ENCODE results near the gene DDX1.

The DDX1 gene

GRCh38 chr2:15601681-15602080 is 10.0 kb downstream of the DDX1 start:
- Histone ChIP-seq H3K9ac (ENCODE audit: low read depth, low read length, poor library complexity, severe bottlenecking) (no peak overlapping the region), H3K4me1 (ENCODE audit: insufficient read depth, low read length, poor library complexity, severe bottlenecking) (peaks cover 27% of the 10 kb centered on the region), H3K27me3 (ENCODE audit: insufficient read depth, low read length, poor library complexity, severe bottlenecking) (no peaks in the 10 kb centered on the region), H3F3A (ENCODE audit: low read depth) (no peaks in the 10 kb centered on the region; the same call in 1 of the 2 replicates), H4K20me1 (ENCODE audit: insufficient read depth, low read length, poor library complexity, severe bottlenecking) (peaks cover 8% of the 10 kb centered on the region), H3K9me3 (ENCODE audit: insufficient read depth, low read depth, low read length) (no peaks in the 10 kb centered on the region), H3K9me2 (replicated peaks; ENCODE audit: low read depth, low read length) (no peaks in the 10 kb centered on the region), H3K36me3 (ENCODE audit: insufficient read depth, low read length) (peaks cover 91% of the 10 kb centered on the region), H2AFZ (ENCODE audit: low read length) (no peak overlapping the region), H3K4me3 (ENCODE audit: low read length, poor library complexity, severe bottlenecking) (no peak overlapping the region), H3K4me2 (ENCODE audit: low read depth, low read length, poor library complexity, severe bottlenecking) (no peak overlapping the region), H3K79me2 (ENCODE audit: insufficient read depth, low read length) (no peaks in the 10 kb centered on the region)
- TF ChIP-seq CTCF (conservative IDR thresholded peaks at IDR 0.05; ENCODE audit: low read length) (no peak), EZH2phosphoT487 (IDR thresholded peaks at IDR 0.05; ENCODE audit: borderline replicate concordance) (no peak)

- H3K27me3 ChIP-seq (ENCODE audit: insufficient read depth, low read length, poor library complexity, severe bottlenecking) = no peaks in the 10 kb centered on the region
- no peaks in the 10 kb centered on the region for H3K9me3 ChIP-seq (ENCODE audit: insufficient read depth, low read depth, low read length)
- H3K4me3 ChIP-seq (ENCODE audit: low read length, poor library complexity, severe bottlenecking) = no peak overlapping the region
- H3K9ac ChIP-seq (ENCODE audit: low read depth, low read length, poor library complexity, severe bottlenecking) = no peak overlapping the region
- H3F3A ChIP-seq (ENCODE audit: low read depth) = no peaks in the 10 kb centered on the region; the same call in 1 of the 2 replicates
- H3K36me3 ChIP-seq (ENCODE audit: insufficient read depth, low read length) = peaks cover 91% of the 10 kb centered on the region
- TF ChIP-seq EZH2phosphoT487 (IDR thresholded peaks at IDR 0.05; ENCODE audit: borderline replicate concordance) (no peak), CTCF (conservative IDR thresholded peaks at IDR 0.05; ENCODE audit: low read length) (no peak)
- H3K4me1 ChIP-seq (ENCODE audit: insufficient read depth, low read length, poor library complexity, severe bottlenecking) = peaks cover 21% of the 10 kb centered on the region
- H3K9me2 ChIP-seq (replicated peaks; ENCODE audit: low read depth, low read length) = no peaks in the 10 kb centered on the region
- H4K20me1 ChIP-seq (ENCODE audit: insufficient read depth, low read length, poor library complexity, severe bottlenecking) = peaks cover 8% of the 10 kb centered on the region
- no peak overlapping the region for H3K4me2 ChIP-seq (ENCODE audit: low read depth, low read length, poor library complexity, severe bottlenecking)
- no peaks in the 10 kb centered on the region for H3K79me2 ChIP-seq (ENCODE audit: insufficient read depth, low read length)
- H2AFZ ChIP-seq (ENCODE audit: low read length) = no peak overlapping the region
These were observed 10.7 kb downstream of the DDX1 start for GRCh38 chr2:15602393-15602792.

GRCh38 chr2:15603044-15603765 is 11.5 kb downstream of the DDX1 start:
- peaks cover 92% of the 10 kb centered on the region for H3K36me3 ChIP-seq (ENCODE audit: insufficient read depth, low read length)
- no peak overlapping the region for H2AFZ ChIP-seq (ENCODE audit: low read length)
- H3K27me3 ChIP-seq (ENCODE audit: insufficient read depth, low read length, poor library complexity, severe bottlenecking) = no peaks in the 10 kb centered on the region
- no peak overlapping the region for H3K4me3 ChIP-seq (ENCODE audit: low read length, poor library complexity, severe bottlenecking)
- no peak overlapping the region for H3K4me2 ChIP-seq (ENCODE audit: low read depth, low read length, poor library complexity, severe bottlenecking)
- H3K4me1 ChIP-seq (ENCODE audit: insufficient read depth, low read length, poor library complexity, severe bottlenecking) = peaks cover 17% of the 10 kb centered on the region
- H3K9me2 ChIP-seq (replicated peaks; ENCODE audit: low read depth, low read length) = no peaks in the 10 kb centered on the region
- H3K9me3 ChIP-seq (ENCODE audit: insufficient read depth, low read depth, low read length) = no peaks in the 10 kb centered on the region
- no peak overlapping the region for H3K9ac ChIP-seq (ENCODE audit: low read depth, low read length, poor library complexity, severe bottlenecking)
- TF ChIP-seq CTCF (conservative IDR thresholded peaks at IDR 0.05; ENCODE audit: low read length) = no peak
- no peak for TF ChIP-seq EZH2phosphoT487 (IDR thresholded peaks at IDR 0.05; ENCODE audit: borderline replicate concordance)
- H3K79me2 ChIP-seq (ENCODE audit: insufficient read depth, low read length) = no peaks in the 10 kb centered on the region
- H4K20me1 ChIP-seq (ENCODE audit: insufficient read depth, low read length, poor library complexity, severe bottlenecking) = peaks cover 8% of the 10 kb centered on the region
- H3F3A ChIP-seq (ENCODE audit: low read depth) = no peaks in the 10 kb centered on the region; the same call in 1 of the 2 replicates

All from Loucy (cell line).